Right ventricle myocardium superior (tissue), 1 donor: Measurements from ENCODE around the gene PARL. TPM values are rescaled to one million over a fixed set of nuclear protein-coding genes. Genes with fewer than 3 reads are reported as not detected.

Experiments
- microRNA-seq: library from miRNA; unstranded; fragments of <30 nt; microRNA quantifications from one replicate; pipeline ENCODE4 v1.2.0, GENCODE V29; 2020
- total RNA-seq: library from RNA; stranded (reverse); fragmentation: NEBNext Ultra II Directional; extraction: Animal tissue kit (Norgen Biotek cat#: 25700); gene quantifications from one replicate; pipeline ENCODE4 v1.2.1, GENCODE V29; 2021
- donor health status: DM: no; HTN: yes; CAD: no; lungs with severe emphysema.

PARL gene
- total RNA-seq, 1 donor from 2014 or later = 57.2 TPM

Small RNA genes lying within 50 kb of the gene (microRNA-seq; reads per million reads assigned to microRNA genes)
- not detected for gene MIR4448

Other genes with a start within 250 kb of the PARL start
- gene KLHL24, start 249.3 kb downstream of the PARL start, total RNA-seq = 249 TPM
- 7.7 TPM for gene YEATS2, start 187.1 kb downstream of the PARL start, total RNA-seq
- 3.0 TPM for gene MAP6D1, start 59.3 kb downstream of the PARL start, total RNA-seq
- gene ABCC5, start 133.0 kb upstream of the PARL start, total RNA-seq = 44.5 TPM
- gene HTR3D, start 146.9 kb upstream of the PARL start, total RNA-seq = not detected
- gene HTR3C, start 168.2 kb upstream of the PARL start, total RNA-seq = not detected
- gene HTR3E, start 212.2 kb upstream of the PARL start, total RNA-seq = not detected